Lung (tissue), 12 donors: Measurements from ENCODE around the gene LIPG. TPM values are rescaled to one million over a fixed set of nuclear protein-coding genes. Genes with fewer than 3 reads are reported as not detected.

Source experiments
- ATAC-seq: fragments of 200-7000 bp; cut with Tn5 transposase; one replicate; pipeline ENCODE4 v1.9.1; 2020; ENCODE audit warnings: moderate number of reproducible peaks; ENCODE audit not compliant: insufficient read depth, low FRiP score
- DNase-seq, 3 donors: peaks; one replicate each; pipeline ENCODE4 v3.0.0-alpha.2; 2013 to 2017
- H3K27ac ChIP-seq, 2 donors: one replicate each; pipeline ENCODE4 v1.5.1; 2013; ENCODE audit warnings: mild to moderate bottlenecking in 2 of 2, moderate library complexity in 2 of 2, control low read depth in 1 of 2, inconsistent platforms in 1 of 2, low read depth in 1 of 2, low read length in 1 of 2
- H3K27me3 ChIP-seq, 3 donors: one replicate each; pipeline ENCODE4 v1.5.1; 2013; ENCODE audit warnings: low read length in 2 of 3; ENCODE audit not compliant: control insufficient read depth in 3 of 3, insufficient read depth in 3 of 3
- H3K36me3 ChIP-seq, 4 donors: one replicate each; pipeline ENCODE4 v1.5.1; 2013; ENCODE audit warnings: low read length in 4 of 4, mild to moderate bottlenecking in 1 of 4, moderate library complexity in 1 of 4; ENCODE audit not compliant: control insufficient read depth in 4 of 4, insufficient read depth in 4 of 4
- H3K4me1 ChIP-seq, 5 donors: one replicate each; pipeline ENCODE4 v1.5.1; 2013; ENCODE audit warnings: low read length in 5 of 5, mild to moderate bottlenecking in 2 of 5, moderate library complexity in 1 of 5; ENCODE audit not compliant: control insufficient read depth in 5 of 5, insufficient read depth in 5 of 5
- H3K4me3 ChIP-seq: one replicate; pipeline ENCODE4 v1.5.1; 2013; ENCODE audit warnings: mild to moderate bottlenecking, control low read depth, moderate library complexity
- H3K9ac ChIP-seq, 2 donors: one replicate each; pipeline ENCODE4 v1.5.1; 2013; ENCODE audit warnings: low read length in 2 of 2, control low read depth in 1 of 2; ENCODE audit not compliant: insufficient read depth in 1 of 2
- H3K9me3 ChIP-seq, 4 donors: one replicate each; pipeline ENCODE4 v1.5.1; 2013; ENCODE audit warnings: low read length in 3 of 4, mild to moderate bottlenecking in 1 of 4, moderate library complexity in 1 of 4; ENCODE audit not compliant: control insufficient read depth in 4 of 4, insufficient read depth in 3 of 4
- WGBS, 2 donors: extraction: QIAGEN DNeasy Blood & Tissue Kit; methylation state at CpG; one replicate each; pipeline ENCODE4 v1.1.7; 2013; 5-methylcytosine and 5-hydroxymethylcytosine counted together
- polyA plus RNA-seq, 2 donors: library from polyadenylated mRNA; stranded (reverse); fragments of 200-250 nt; gene quantifications; one replicate each; pipeline ENCODE4 v1.2.1, GENCODE V29; 2013
- total RNA-seq, 2 donors: library from RNA; depleted of rRNA in 1 of 2; stranded (reverse); fragments of >200 nt in 1 of 2; gene quantifications; one replicate each; pipeline ENCODE4 v1.2.1, GENCODE V29; 2014 to 2021
- TF ChIP-seq, protein P1 (sequence below): IDR thresholded peaks from 2 replicates; pipeline ENCODE4 v1.5.1; 2012; ENCODE audit warnings: mild to moderate bottlenecking; ENCODE audit errors: control extremely low read depth, extremely low read depth
- donor health status: control.
- donor health status: control.
- donor health status: Bipolar disorder and iron deficiency.
- donor health status: healthy.
- donor health status: DM: yes; HTN: yes; CAD: no.

LIPG gene
- total and polyA plus RNA-seq, 4 donors, result 3.7 to 93.9 (median 9.7) TPM

DNA sequence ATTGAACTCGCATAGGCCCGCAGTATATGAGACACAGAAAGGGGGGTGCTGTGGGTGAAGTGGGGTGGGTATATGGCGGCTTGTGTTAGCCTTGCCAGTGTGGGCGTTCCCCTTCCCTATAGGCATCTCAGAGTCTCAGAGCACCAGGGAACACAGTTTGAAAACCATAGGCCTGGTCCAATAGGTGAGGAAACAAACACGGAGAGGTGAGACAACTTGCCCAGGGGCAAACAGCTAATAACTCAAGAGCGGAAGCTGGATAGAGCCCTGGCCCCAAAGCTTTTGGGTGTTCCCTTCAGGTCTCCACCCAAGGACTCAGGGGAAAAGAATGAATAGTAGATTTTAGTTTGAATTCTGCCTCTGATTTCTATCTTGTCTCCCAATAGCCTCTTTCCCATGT is 7.9 kb downstream of the LIPG start:
- WGBS, 2 donors, result 90 to 97% methylated on average over 6 of the region's 6 CpGs
- Histone ChIP-seq H3K27ac (no peak overlapping the region), H3K4me1 (peaks cover 0 to 10% (median 0%) of the 10 kb centered on the region in 5 donors), H3K9me3 (peaks cover 0 to 2% (median 0%) of the 10 kb centered on the region in 4 donors), H3K27me3 (no peaks in the 10 kb centered on the region), H3K4me3 (no peak overlapping the region), H3K36me3 (peaks cover 0 to 12% (median 0%) of the 10 kb centered on the region in 4 donors), H3K9ac (no peak overlapping the region)
- TF ChIP-seq, protein P1, sequence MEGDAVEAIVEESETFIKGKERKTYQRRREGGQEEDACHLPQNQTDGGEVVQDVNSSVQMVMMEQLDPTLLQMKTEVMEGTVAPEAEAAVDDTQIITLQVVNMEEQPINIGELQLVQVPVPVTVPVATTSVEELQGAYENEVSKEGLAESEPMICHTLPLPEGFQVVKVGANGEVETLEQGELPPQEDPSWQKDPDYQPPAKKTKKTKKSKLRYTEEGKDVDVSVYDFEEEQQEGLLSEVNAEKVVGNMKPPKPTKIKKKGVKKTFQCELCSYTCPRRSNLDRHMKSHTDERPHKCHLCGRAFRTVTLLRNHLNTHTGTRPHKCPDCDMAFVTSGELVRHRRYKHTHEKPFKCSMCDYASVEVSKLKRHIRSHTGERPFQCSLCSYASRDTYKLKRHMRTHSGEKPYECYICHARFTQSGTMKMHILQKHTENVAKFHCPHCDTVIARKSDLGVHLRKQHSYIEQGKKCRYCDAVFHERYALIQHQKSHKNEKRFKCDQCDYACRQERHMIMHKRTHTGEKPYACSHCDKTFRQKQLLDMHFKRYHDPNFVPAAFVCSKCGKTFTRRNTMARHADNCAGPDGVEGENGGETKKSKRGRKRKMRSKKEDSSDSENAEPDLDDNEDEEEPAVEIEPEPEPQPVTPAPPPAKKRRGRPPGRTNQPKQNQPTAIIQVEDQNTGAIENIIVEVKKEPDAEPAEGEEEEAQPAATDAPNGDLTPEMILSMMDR, result no peak
- ATAC-seq (no peak), DNase-seq (no peak)

DNA sequence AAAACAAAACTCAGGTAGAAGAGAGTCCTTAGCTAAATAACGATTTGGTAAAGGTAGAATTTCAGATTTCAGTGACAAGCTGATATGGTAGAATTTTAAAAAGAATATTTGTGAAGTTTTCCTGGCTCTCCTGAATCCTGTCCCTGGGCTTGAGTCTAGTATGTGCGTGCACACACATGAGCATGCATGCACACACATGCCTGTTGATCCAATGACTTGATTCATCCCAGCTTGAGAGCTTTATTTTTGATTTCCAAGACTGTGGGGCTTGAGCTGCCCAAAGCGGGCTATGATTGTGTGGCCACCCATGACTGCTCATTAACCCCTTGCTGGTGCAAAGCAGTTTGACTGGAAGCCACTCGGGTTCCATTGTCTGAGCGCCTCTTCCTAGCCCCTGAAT is 9.0 kb downstream of the LIPG start:
- WGBS, 2 donors, result 75 to 85% methylated on average over 5 of the region's 5 CpGs
- peaks cover 0 to 12% (median 0%) of the 10 kb centered on the region in 4 donors for H3K36me3 ChIP-seq
- H3K9me3 ChIP-seq, result peaks cover 0 to 2% (median 0%) of the 10 kb centered on the region in 4 donors
- ATAC-seq, result no peak
- DNase-seq, result no peak
- H3K4me1 ChIP-seq, result peaks cover 0 to 5% (median 0%) of the 10 kb centered on the region in 5 donors
- no peak overlapping the region for H3K9ac ChIP-seq
- H3K4me3 ChIP-seq, result no peak overlapping the region
- TF ChIP-seq, protein P1, result no peak
- no peak overlapping the region for H3K27ac ChIP-seq
- H3K27me3 ChIP-seq, result no peaks in the 10 kb centered on the region

DNA sequence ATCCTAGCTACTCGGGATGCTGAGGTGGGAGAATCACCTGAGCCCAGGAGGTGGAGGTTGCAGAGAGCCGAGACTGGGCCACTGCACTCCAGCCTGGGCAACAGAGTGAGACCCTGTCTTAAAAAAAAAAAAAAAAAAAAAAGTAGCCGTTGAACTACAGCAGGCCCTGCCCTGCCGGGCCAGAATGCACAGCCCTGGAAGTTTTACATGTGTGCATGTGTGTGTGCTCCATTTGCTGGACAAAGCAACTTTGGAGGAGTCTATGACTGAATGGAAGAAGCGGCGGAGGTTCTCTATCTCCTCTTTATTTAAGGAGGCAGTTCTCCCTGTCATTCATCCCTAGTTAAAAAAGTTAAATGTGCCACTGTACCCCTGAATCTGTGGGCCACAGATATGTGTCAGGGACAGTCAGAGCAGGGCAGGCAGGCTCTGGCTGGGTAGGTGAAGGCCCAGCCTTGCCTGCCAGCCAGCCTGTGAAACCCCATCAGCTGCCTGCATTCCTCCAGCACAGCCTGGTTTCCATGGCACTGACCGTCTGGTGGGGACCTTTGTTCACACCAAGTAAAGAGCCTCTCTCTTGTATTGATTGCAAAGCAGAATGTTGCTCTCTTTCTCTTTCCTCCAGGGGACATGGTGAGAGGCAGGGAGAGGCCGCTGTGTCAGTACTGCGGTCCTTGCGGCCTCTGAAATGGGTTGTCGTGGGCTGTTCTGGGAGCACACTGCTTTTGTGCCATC is 10.9 kb downstream of the LIPG start:
- 92 to 97% methylated on average over 11 of the region's 11 CpGs for WGBS, 2 donors
- peaks cover 0 to 12% (median 0%) of the 10 kb centered on the region in 4 donors for H3K36me3 ChIP-seq
- H3K27ac ChIP-seq, result no peak overlapping the region
- H3K9me3 ChIP-seq, result no peaks in the 10 kb centered on the region
- TF ChIP-seq, protein P1, result no peak
- ATAC-seq (no peak), DNase-seq (no peak)
- H3K4me3 ChIP-seq, result no peak overlapping the region
- H3K9ac ChIP-seq, result no peak overlapping the region
- no peaks in the 10 kb centered on the region for H3K4me1 ChIP-seq
- no peaks in the 10 kb centered on the region for H3K27me3 ChIP-seq
